C4-2B (cell line): Measurements from ENCODE around the gene ANXA3.

Experiments used
- H3K27ac ChIP-seq: fragments of 450-650 bp; 2 replicates; pipeline ENCODE4 v1.5.1; 2017
- ZFX ChIP-seq: fragments of 450-650 bp; IDR thresholded peaks from 2 replicates; pipeline ENCODE4 v1.6.1; 2017
- TF ChIP-seq, protein P1 (sequence below): fragments of 450-650 bp; conservative IDR thresholded peaks from 2 replicates; pipeline ENCODE4 v1.5.1; 2017; ENCODE audit warnings: mild to moderate bottlenecking

Gene ANXA3

DNA sequence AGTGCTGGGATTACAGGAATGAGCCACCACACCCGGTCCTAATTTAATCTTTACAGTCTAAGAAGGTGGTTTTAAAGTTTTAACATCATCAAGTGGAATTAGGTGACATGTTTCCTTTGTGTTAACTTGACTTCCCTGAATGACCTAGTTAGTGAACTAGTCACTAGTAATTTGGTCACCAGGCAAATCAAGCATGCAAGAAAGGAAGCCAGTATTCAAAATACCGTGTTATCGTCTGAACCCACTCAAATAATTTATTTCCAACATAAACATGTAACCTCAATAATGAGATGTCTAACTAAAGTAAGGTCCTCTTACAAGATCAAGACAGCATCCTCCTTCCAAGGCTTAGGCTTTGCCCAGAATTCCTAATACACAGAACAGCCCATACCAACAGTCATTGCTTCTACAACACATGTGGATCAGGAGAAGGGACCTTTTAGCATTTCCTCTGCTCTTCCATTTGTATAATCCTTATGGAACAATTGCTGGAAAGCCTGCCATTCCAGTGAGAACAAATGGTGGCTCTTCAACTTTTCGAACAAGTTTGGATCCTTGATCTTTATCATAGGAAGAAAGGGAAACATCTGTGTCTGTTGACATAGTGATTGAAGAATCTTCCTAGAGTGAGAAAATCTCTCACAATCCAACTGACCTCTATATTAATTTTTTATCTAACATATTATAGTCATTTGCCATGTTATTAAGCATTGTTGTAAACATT is 97.2 kb downstream of the ANXA3 start:
- H3K27ac ChIP-seq = no peak overlapping the region
- TF ChIP-seq ZFX = no peak
- TF ChIP-seq, protein P1, sequence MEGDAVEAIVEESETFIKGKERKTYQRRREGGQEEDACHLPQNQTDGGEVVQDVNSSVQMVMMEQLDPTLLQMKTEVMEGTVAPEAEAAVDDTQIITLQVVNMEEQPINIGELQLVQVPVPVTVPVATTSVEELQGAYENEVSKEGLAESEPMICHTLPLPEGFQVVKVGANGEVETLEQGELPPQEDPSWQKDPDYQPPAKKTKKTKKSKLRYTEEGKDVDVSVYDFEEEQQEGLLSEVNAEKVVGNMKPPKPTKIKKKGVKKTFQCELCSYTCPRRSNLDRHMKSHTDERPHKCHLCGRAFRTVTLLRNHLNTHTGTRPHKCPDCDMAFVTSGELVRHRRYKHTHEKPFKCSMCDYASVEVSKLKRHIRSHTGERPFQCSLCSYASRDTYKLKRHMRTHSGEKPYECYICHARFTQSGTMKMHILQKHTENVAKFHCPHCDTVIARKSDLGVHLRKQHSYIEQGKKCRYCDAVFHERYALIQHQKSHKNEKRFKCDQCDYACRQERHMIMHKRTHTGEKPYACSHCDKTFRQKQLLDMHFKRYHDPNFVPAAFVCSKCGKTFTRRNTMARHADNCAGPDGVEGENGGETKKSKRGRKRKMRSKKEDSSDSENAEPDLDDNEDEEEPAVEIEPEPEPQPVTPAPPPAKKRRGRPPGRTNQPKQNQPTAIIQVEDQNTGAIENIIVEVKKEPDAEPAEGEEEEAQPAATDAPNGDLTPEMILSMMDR = no peak

GRCh38 chr4:78650106-78651024 is 98.8 kb downstream of the ANXA3 start:
- H3K27ac ChIP-seq = no peak overlapping the region
- TF ChIP-seq ZFX = no peak
- TF ChIP-seq, protein P1 = no peak

- TF ChIP-seq, protein P1 = no peak
- TF ChIP-seq ZFX = no peak
- H3K27ac ChIP-seq = no peak overlapping the region
Observed at GRCh38 chr4:78651250-78651860, 99.8 kb downstream of the ANXA3 start.

- no peak overlapping the region for H3K27ac ChIP-seq
- TF ChIP-seq, protein P1 = no peak
- no peak for TF ChIP-seq ZFX
Observed at GRCh38 chr4:78652282-78652876, 100.8 kb downstream of the ANXA3 start.

- TF ChIP-seq ZFX = no peak
- TF ChIP-seq, protein P1 = no peak
- no peak overlapping the region for H3K27ac ChIP-seq
Observed at GRCh38 chr4:78653655-78654054, 102.1 kb downstream of the ANXA3 start.

- H3K27ac ChIP-seq = no peak overlapping the region
- TF ChIP-seq ZFX = no peak
- TF ChIP-seq, protein P1 = no peak
Observed at GRCh38 chr4:78654807-78655206, 103.2 kb downstream of the ANXA3 start.
